Endothelial cell of umbilical vein (primary cell): ENCODE data around the gene MATN4. TPM values are rescaled to one million over a fixed set of nuclear protein-coding genes. Genes with fewer than 3 reads are reported as not detected.

ENCODE experiments used
- BruUV-seq: library from RNA; stranded (reverse); fragments of 400-500 nt; replicated peaks from 2 replicates; lab custom pipeline; 2021; lab: Mats Ljungman, UMichigan
- CTCF ChIA-PET: fragments of 300-600, 350-600 bp; sonication (Branson Sonifier 250); formaldehyde crosslinking; loops from one replicate; lab custom pipeline; 2021; ENCODE audit warnings: antibody characterized with exemption, inconsistent platforms; lab: Charles Lee
- POLR2A ChIA-PET: fragments of 300-600, 350-600 bp; sonication (Branson Sonifier 250); formaldehyde crosslinking; loops from one replicate; lab custom pipeline; 2021; ENCODE audit warnings: antibody characterized with exemption, inconsistent platforms; lab: Charles Lee
- DNase-seq: peaks from one replicate; pipeline ENCODE4 v3.0.0-alpha.2; 2011; ENCODE audit warnings: low read depth, low spot score
- FAIRE-seq: peaks from 2 replicates; lab custom pipeline; 2011; peaks lifted over from hg19 to GRCh38; lab: Jason Lieb, UNC
- H2AFZ ChIP-seq: 2 replicates; pipeline ENCODE4 v1.6.0; 2012; ENCODE audit warnings: low read depth, low read length, control low read depth, inconsistent platforms
- H3K27ac ChIP-seq: 2 replicates; pipeline ENCODE4 v1.5.1; 2011; ENCODE audit warnings: low read depth, mild to moderate bottlenecking, control low read depth, low read length, moderate library complexity; ENCODE audit not compliant: insufficient read depth
- H3K27me3 ChIP-seq, 2 experiments: 2 replicates each; pipeline versions ENCODE4 v1.6.0 to v1.6.1; 2011; ENCODE audit warnings: low read length in 2 of 2, mixed read lengths in 1 of 2; ENCODE audit not compliant: control insufficient read depth in 2 of 2, insufficient read depth in 2 of 2
- H3K36me3 ChIP-seq, 2 experiments: 2 replicates in 1 of 2; 3 replicates in 1 of 2; pipeline ENCODE4 v1.5.1; 2011; ENCODE audit warnings: low read length in 2 of 2, mild to moderate bottlenecking in 1 of 2, moderate library complexity in 1 of 2; ENCODE audit not compliant: control insufficient read depth in 2 of 2, insufficient read depth in 2 of 2; ENCODE audit errors: extremely low read depth in 1 of 2
- H3K4me1 ChIP-seq: 3 replicates; pipeline ENCODE4 v1.5.1; 2011; ENCODE audit warnings: mild to moderate bottlenecking, low read length; ENCODE audit not compliant: control insufficient read depth, insufficient read depth; ENCODE audit errors: extremely low read depth
- H3K4me2 ChIP-seq: 2 replicates; pipeline ENCODE4 v1.6.1; 2011; ENCODE audit warnings: low read length, control low read depth, mixed read lengths; ENCODE audit not compliant: insufficient read depth
- H3K4me3 ChIP-seq, 3 experiments: fragments of 200-600 bp in 1 of 3; sonication (generic), shearing (Covaris generic) in 1 of 3; replicated peaks in 1 of 3; 2 replicates each; pipeline ENCODE4 v1.5.1; 2011 to 2016; ENCODE audit warnings: control low read depth in 3 of 3, low read length in 3 of 3, mild to moderate bottlenecking in 2 of 3, inconsistent platforms in 1 of 3, low read depth in 1 of 3, moderate library complexity in 1 of 3; ENCODE audit not compliant: insufficient read depth in 1 of 3
- H3K79me2 ChIP-seq: 2 replicates; pipeline ENCODE4 v1.6.0; 2012; ENCODE audit warnings: low read length, inconsistent platforms; ENCODE audit not compliant: control insufficient read depth, insufficient read depth
- H3K9ac ChIP-seq: replicated peaks from 2 replicates; pipeline ENCODE3; 2011; ENCODE audit warnings: low read length, control low read depth; ENCODE audit not compliant: insufficient read depth; ENCODE audit errors: extremely low read depth
- H3K9me1 ChIP-seq: replicated peaks from 3 replicates; pipeline ENCODE4 v1.6.0; 2011; ENCODE audit warnings: mild to moderate bottlenecking, low read length; ENCODE audit not compliant: control insufficient read depth, insufficient read depth; ENCODE audit errors: extremely low read depth
- H3K9me3 ChIP-seq: replicated peaks from 2 replicates; pipeline ENCODE4 v1.5.1; 2012; ENCODE audit warnings: low read length, inconsistent platforms; ENCODE audit not compliant: control insufficient read depth, insufficient read depth
- H4K20me1 ChIP-seq: replicated peaks from 2 replicates; pipeline ENCODE3; 2011; ENCODE audit warnings: mild to moderate bottlenecking, low read length; ENCODE audit not compliant: control insufficient read depth, insufficient read depth; ENCODE audit errors: extremely low read depth
- EZH2 ChIP-seq: IDR thresholded peaks from 2 replicates; pipeline ENCODE4 v1.6.1; 2012; ENCODE audit warnings: borderline replicate concordance, low read depth, mild to moderate bottlenecking, moderate library complexity, low read length, inconsistent platforms; ENCODE audit not compliant: severe bottlenecking
- FOS ChIP-seq: IDR thresholded peaks from 2 replicates; pipeline ENCODE4 v1.6.1; 2011; ENCODE audit warnings: mild to moderate bottlenecking, low read length, moderate library complexity, borderline replicate concordance; ENCODE audit not compliant: insufficient read depth
- GATA2 ChIP-seq: IDR thresholded peaks from 2 replicates; pipeline ENCODE4 v1.7.0; 2011; ENCODE audit warnings: low read depth, mild to moderate bottlenecking, moderate library complexity, mixed read lengths, low read length; ENCODE audit not compliant: insufficient read length, insufficient read depth
- JUN ChIP-seq: IDR thresholded peaks from 2 replicates; pipeline ENCODE4 v1.6.1; 2011; ENCODE audit warnings: borderline replicate concordance, low read depth; ENCODE audit not compliant: insufficient read length, insufficient read depth
- MAX ChIP-seq: IDR thresholded peaks from 2 replicates; pipeline ENCODE4 v1.6.1; 2011; ENCODE audit not compliant: insufficient read depth, insufficient read length
- MYC ChIP-seq: IDR thresholded peaks from one replicate; pipeline ENCODE4 v1.6.1; 2011; ENCODE audit warnings: mild to moderate bottlenecking, low read depth, low read length
- POLR2A ChIP-seq: IDR thresholded peaks from 2 replicates; pipeline ENCODE4 v1.6.1; 2012; ENCODE audit warnings: low read depth, mild to moderate bottlenecking, control low read depth, low read length
- POLR2AphosphoS5 ChIP-seq: IDR thresholded peaks from 2 replicates; pipeline ENCODE4 v1.6.1; 2012; ENCODE audit warnings: low read depth, mild to moderate bottlenecking, control low read depth, low read length, moderate library complexity; ENCODE audit not compliant: insufficient read depth
- dilution Hi-C: fragments of 300-500 bp; cut with MboI; formaldehyde crosslinking; loops from one replicate; pipeline ENCODE4 v1.15.0; 2019; ENCODE audit warnings: low sequenced_read_pairs; ENCODE audit not compliant: extremely low pct_ligation_motif_present
- intact Hi-C: fragments of 100-400 bp; cut with micrococcal nuclease; formaldehyde crosslinking; loops from one replicate; pipeline ENCODE4 v1.10.0; 2022
- polyA plus RNA-seq, 4 experiments: library from polyadenylated mRNA; depleted of rRNA in 3 of 4; stranded (reverse) in 3 of 4; unstranded in 1 of 4; fragments of >200 nt; gene quantifications; 2 replicates each; pipeline versions ENCODE4 v1.2.1 to v1.2.3, GENCODE V29; 2011 to 2012; ENCODE audit warnings: missing spikeins in 1 of 4
- total RNA-seq: library from RNA; stranded (reverse); gene quantifications from 2 replicates; pipeline ENCODE4 v1.2.3, GENCODE V29; 2021
- TF ChIP-seq, protein P1 (sequence below), 2 donors: IDR thresholded peaks; 1 replicate in 1 of 2; 2 replicates in 1 of 2; pipeline ENCODE4 v1.5.1; 2011; ENCODE audit warnings: low read length in 2 of 2, mild to moderate bottlenecking in 2 of 2, moderate library complexity in 2 of 2, control low read depth in 1 of 2, inconsistent platforms in 1 of 2, low read depth in 1 of 2; ENCODE audit not compliant: insufficient read depth in 1 of 2; ENCODE audit errors: extremely low read depth in 1 of 2

Gene MATN4
- total and polyA plus RNA-seq, 2 donors (not counting 3 experiments of a cell fraction or from before 2014, with no cell fraction given): 0.10 TPM; not detected in 1

DNA sequence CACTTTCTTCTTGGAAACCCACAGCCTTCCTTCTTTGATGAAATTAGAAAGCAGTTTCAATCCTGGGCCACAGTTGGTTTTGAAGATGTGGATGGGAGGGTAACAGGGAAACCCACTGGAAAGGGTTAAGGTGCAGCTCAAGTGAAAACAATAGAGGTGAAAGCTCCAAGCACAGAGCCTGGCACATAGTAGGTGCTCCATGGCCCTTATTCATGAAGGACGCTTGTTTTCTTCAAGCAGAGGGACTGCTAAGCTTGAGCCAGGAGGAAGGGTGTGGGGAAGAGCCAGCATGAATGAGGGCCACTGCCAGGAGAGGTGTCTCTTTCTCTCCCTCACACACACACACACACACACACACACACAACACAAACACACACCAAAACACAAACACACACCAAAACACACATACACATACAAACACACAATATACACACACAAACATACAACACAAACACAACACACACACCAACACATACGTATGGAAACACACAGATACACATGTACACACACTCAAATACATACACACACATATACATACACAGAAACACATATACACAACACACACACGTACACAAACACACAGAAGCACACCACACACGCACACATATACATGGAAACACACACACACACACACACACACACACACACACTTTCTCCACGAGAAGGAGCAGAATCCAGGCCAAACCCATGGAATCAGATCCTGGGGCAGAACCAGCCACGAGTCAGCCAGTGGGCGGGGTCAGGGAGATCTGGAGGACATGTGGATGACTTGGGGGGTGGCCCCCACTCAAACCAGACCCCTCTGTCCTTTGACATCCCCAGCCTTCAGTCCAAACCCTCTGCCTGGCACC is 25.2 kb downstream of the MATN4 start:
- FAIRE-seq: no peak

DNA sequence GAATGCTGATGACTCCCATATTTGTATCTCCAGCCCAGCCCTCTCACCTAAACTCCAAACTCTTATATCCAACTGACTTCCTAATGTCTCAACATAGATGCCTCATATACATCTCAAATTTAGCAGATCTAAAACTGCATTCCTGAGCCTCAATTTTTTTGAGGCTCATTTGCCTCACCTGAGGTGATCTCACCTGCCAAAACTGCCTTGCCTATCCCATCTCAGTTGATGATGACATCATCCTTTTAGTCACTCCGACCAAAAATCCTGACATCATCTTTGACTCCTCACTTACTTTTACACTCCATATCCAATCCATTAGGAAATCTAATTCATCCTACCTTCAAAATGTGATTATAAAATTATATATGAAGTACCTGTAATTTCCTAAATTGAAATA is 28.1 kb downstream of the MATN4 start:
- CTCF ChIA-PET: interaction anchor here (7.1 kb wide), 1 partner anchor 12 kb away, joined by 42 read pairs; no protein-coding TSS in a partner anchor
- H3K9me1 ChIP-seq: no peaks in the 10 kb centered on the region

More for the DNA sequence above, 25.2 kb downstream of the MATN4 start:
- no peaks in the 10 kb centered on the region for H3K4me1 ChIP-seq
- H3K9me1 ChIP-seq: no peaks in the 10 kb centered on the region
- BruUV-seq: no TSS peak
- no peak overlapping the region for H3K27ac ChIP-seq
- H4K20me1 ChIP-seq: no peaks in the 10 kb centered on the region
- no peaks in the 10 kb centered on the region for H3K27me3 ChIP-seq
- POLR2A ChIA-PET: no interaction called here
- dilution Hi-C loops: no loop called here
- no peaks in the 10 kb centered on the region for H3K36me3 ChIP-seq
- H3K4me2 ChIP-seq: no peak overlapping the region
- no peak overlapping the region for H3K4me3 ChIP-seq
- no peak overlapping the region for H3K9ac ChIP-seq
- H3K9me3 ChIP-seq: no peaks in the 10 kb centered on the region
- H2AFZ ChIP-seq: no peak overlapping the region
- no peak for DNase-seq
- intact Hi-C loops: no loop called here
- H3K79me2 ChIP-seq: no peaks in the 10 kb centered on the region
- CTCF ChIA-PET: interaction anchor here (1.3 to 7.1 kb wide), 3 partner anchors 9 to 239 kb away, joined by 3 to 42 read pairs (median 4); no protein-coding TSS in a partner anchor
- TF ChIP-seq EZH2: no peak
- no peak for TF ChIP-seq MYC

More for the DNA sequence above, 28.1 kb downstream of the MATN4 start:
- H3K27ac ChIP-seq: no peak overlapping the region
- no peaks in the 10 kb centered on the region for H3K36me3 ChIP-seq
- intact Hi-C loops: no loop called here
- BruUV-seq: no TSS peak
- H2AFZ ChIP-seq: no peak overlapping the region
- no peaks in the 10 kb centered on the region for H3K4me1 ChIP-seq
- H3K4me2 ChIP-seq: no peak overlapping the region
- peaks cover 2 to 3% of the 10 kb centered on the region in 2 experiments for H3K27me3 ChIP-seq
- H3K79me2 ChIP-seq: no peaks in the 10 kb centered on the region
- DNase-seq: no peak
- POLR2A ChIA-PET: no interaction called here
- H3K9me3 ChIP-seq: no peaks in the 10 kb centered on the region
- no peaks in the 10 kb centered on the region for H4K20me1 ChIP-seq
- no peak overlapping the region for H3K9ac ChIP-seq
- FAIRE-seq: no peak
- no peak overlapping the region for H3K4me3 ChIP-seq
- dilution Hi-C loops: no loop called here
- TF ChIP-seq EZH2 (no peak), MYC (no peak), MAX (no peak), JUN (no peak), POLR2A (no peak), GATA2 (no peak), FOS (no peak), POLR2AphosphoS5 (no peak)
- TF ChIP-seq, protein P1, sequence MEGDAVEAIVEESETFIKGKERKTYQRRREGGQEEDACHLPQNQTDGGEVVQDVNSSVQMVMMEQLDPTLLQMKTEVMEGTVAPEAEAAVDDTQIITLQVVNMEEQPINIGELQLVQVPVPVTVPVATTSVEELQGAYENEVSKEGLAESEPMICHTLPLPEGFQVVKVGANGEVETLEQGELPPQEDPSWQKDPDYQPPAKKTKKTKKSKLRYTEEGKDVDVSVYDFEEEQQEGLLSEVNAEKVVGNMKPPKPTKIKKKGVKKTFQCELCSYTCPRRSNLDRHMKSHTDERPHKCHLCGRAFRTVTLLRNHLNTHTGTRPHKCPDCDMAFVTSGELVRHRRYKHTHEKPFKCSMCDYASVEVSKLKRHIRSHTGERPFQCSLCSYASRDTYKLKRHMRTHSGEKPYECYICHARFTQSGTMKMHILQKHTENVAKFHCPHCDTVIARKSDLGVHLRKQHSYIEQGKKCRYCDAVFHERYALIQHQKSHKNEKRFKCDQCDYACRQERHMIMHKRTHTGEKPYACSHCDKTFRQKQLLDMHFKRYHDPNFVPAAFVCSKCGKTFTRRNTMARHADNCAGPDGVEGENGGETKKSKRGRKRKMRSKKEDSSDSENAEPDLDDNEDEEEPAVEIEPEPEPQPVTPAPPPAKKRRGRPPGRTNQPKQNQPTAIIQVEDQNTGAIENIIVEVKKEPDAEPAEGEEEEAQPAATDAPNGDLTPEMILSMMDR (IDR thresholded peaks at IDR 0.05; ENCODE audit: extremely low read depth in 1 of 2, insufficient read depth in 1 of 2, low read depth in 1 of 2, low read length in 2 of 2): no peak
